Ovary (tissue), 9 donors: ENCODE data around the gene TMEM125. TPM values are rescaled to one million over a fixed set of nuclear protein-coding genes. Genes with fewer than 3 reads are reported as not detected.

Source experiments
- DNase-seq, 5 donors: peaks; one replicate each; pipeline ENCODE4 v3.0.0-alpha.2; 2019 to 2020
- H3K27ac ChIP-seq, 2 donors: fragments of 200-600 bp; one replicate each; pipeline versions ENCODE4 v1.5.1 to v1.8.0; 2019 to 2022
- H3K27me3 ChIP-seq: fragments of 200-600 bp; one replicate; pipeline ENCODE4 v1.8.0; 2022
- H3K36me3 ChIP-seq: fragments of 200-600 bp; sonication (generic); one replicate; pipeline ENCODE4 v1.5.1; 2019
- H3K4me1 ChIP-seq: one replicate; pipeline ENCODE4 v1.8.1; 2013; ENCODE audit warnings: mild to moderate bottlenecking, moderate library complexity; ENCODE audit not compliant: insufficient read depth
- H3K4me3 ChIP-seq: fragments of 200-600 bp; sonication (generic); one replicate; pipeline ENCODE4 v1.5.1; 2017
- H3K9me3 ChIP-seq, 2 donors: fragments of 200-600 bp in 1 of 2; sonication (generic) in 1 of 2; one replicate each; pipeline versions ENCODE4 v1.5.1 to v1.8.1; 2013 to 2019; ENCODE audit warnings: mild to moderate bottlenecking in 1 of 2, moderate library complexity in 1 of 2
- CTCF ChIP-seq, 3 donors: fragments of 450-650 bp in 2 of 3; fragments of 200-600 bp in 1 of 3; IDR thresholded peaks; one replicate each; pipeline versions ENCODE4 v1.5.1 to v1.8.0; 2016 to 2022; ENCODE audit warnings: antibody characterized with exemption in 3 of 3, mild to moderate bottlenecking in 1 of 3
- EP300 ChIP-seq: sonication (generic); formaldehyde crosslinking; IDR thresholded peaks from one replicate; pipeline ENCODE4 v1.6.1; 2017; ENCODE audit warnings: antibody characterized with exemption
- POLR2A ChIP-seq: fragments of 450-650 bp; IDR thresholded peaks from one replicate; pipeline ENCODE4 v1.6.1; 2017; ENCODE audit warnings: antibody characterized with exemption, mild to moderate bottlenecking, moderate library complexity
- WGBS, 3 donors: extraction: QIAGEN DNeasy Blood & Tissue Kit in 1 of 3; methylation state at CpG; one replicate each; pipeline versions ENCODE4 v1.1.5 to v1.1.7; 2013 to 2017; 5-methylcytosine and 5-hydroxymethylcytosine counted together
- intact Hi-C, 4 donors: fragments of 100-400 bp; cut with DNase I; formaldehyde crosslinking; loops; one replicate each; pipeline versions ENCODE4 v1.11.0 to v1.15.1; 2022 to 2023
- polyA plus RNA-seq, 2 donors: library from polyadenylated mRNA; stranded (reverse); fragments of 200-250 nt in 1 of 2; fragments of 350-450 nt in 1 of 2; fragmentation: Illumina TruSeq in 1 of 2; extraction: RNeasy Lipid Tissue Mini Kit (QIAGEN cat#74804) in 1 of 2; gene quantifications; one replicate each; pipeline ENCODE4 v1.2.3, GENCODE V29; 2013 to 2014
- total RNA-seq, 7 donors: library from RNA; depleted of rRNA in 2 of 7; stranded (reverse); fragments of >200 nt in 2 of 7; fragmentation: NEBNext Ultra II Directional in 3 of 7; extraction: Animal tissue kit (Norgen Biotek cat#: 25700) in 3 of 7; gene quantifications; one replicate each; pipeline versions ENCODE4 v1.1.0 to v1.2.4, GENCODE V29; 2016 to 2023
- donor health status: DM: no; HTN: no; CAD: no; lungs with moderate emphysema.
- donor health status: DM: no; HTN: no; CAD: no.
- donor health status: Bipolar disorder and iron deficiency.
- donor health status: DM: yes; HTN: yes; CAD: no.
- donor health status: DM: no; HTN: no; CAD: no.
- donor health status: DM: yes; HTN: yes; CAD: no.

Gene TMEM125
- total and polyA plus RNA-seq, 9 donors = 0.23 to 20.6 (median 1.3) TPM

DNA sequence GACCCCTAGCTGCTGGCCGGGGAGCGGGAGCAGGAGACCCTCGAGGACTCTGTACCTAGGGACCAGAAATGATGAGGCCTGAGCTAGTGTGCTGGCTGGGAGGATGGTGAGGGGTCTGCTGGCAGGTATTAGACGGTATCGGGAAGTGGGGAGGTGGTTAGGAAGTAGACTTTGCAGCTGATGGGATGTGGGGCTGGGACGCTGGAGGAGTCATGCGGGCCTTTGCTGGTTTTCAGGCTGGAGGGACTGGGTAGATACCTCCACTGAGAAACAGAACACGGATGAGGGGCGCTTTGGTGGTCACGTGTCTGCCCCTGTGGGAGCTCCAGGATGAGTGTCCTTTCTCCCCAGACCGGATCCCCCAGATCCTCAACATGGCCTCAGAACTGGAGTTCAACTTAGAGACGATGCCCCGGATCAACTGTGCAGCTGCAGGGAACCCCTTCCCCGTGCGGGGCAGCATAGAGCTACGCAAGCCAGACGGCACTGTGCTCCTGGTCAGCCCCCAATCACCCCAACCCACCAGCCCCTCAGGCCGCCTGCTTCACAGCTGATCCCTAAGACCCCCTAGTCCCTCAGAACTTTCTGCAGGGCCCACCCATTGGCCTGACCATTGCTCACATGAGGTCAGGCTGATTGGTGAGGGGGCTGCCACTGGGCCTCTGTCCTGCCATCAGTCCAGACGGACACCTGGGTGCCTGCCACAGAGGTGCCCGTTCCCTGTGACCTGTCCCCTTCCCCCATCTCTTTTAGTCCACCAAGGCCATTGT lies 39.0 kb downstream of the TMEM125 start:
- WGBS, 3 donors = 88 to 96% (median 91%) methylated on average over 20 of the region's 20 CpGs
- no peak for DNase-seq
- no peaks in the 10 kb centered on the region for H3K36me3 ChIP-seq
- intact Hi-C loops = no loop called here
- no peaks in the 10 kb centered on the region for H3K4me1 ChIP-seq
- no peaks in the 10 kb centered on the region for H3K27me3 ChIP-seq
- TF ChIP-seq CTCF (IDR thresholded peaks at IDR 0.05) = no peak
- TF ChIP-seq EP300 = no peak
- no peak for TF ChIP-seq POLR2A
- H3K4me3 ChIP-seq = no peak overlapping the region
- no peaks in the 10 kb centered on the region for H3K9me3 ChIP-seq
- H3K27ac ChIP-seq = no peak overlapping the region

- intact Hi-C loops = no loop called here
These were observed 39.7 kb downstream of the TMEM125 start for GRCh38 chr1:43309405-43310025.

DNA sequence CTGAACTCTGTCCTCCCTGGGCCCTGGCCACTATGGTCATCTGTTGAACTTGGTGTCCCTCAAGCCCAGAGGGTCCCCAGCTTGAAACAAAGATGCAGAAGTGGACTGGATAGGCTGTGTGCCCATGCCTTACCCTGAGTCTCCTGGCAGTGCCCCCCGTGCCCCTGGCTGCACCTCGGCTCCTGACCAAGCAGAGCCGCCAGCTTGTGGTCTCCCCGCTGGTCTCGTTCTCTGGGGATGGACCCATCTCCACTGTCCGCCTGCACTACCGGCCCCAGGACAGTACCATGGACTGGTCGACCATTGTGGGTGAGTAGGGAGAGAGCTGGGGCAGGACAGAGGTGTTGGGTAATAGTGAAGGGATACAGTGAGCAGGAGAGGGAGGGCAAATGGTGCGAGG lies 41.7 kb downstream of the TMEM125 start:
- Histone ChIP-seq H3K36me3 (no peaks in the 10 kb centered on the region), H3K27me3 (no peaks in the 10 kb centered on the region), H3K4me1 (no peaks in the 10 kb centered on the region), H3K4me3 (no peak overlapping the region), H3K9me3 (no peaks in the 10 kb centered on the region), H3K27ac (no peak overlapping the region)
- intact Hi-C loops = no loop called here
- TF ChIP-seq POLR2A (no peak), EP300 (no peak), CTCF (IDR thresholded peaks at IDR 0.05) (no peak)
- DNase-seq = no peak
- 90 to 94% (median 90%) methylated on average over 9 of the region's 9 CpGs for WGBS, 3 donors

More at GRCh38 chr1:43309405-43310025, 39.7 kb downstream of the TMEM125 start:
- 83 to 87% (median 84%) methylated on average over 13 of the region's 13 CpGs for WGBS, 3 donors
- no peak for DNase-seq
- H3K36me3 ChIP-seq = no peaks in the 10 kb centered on the region
- H3K27me3 ChIP-seq = no peaks in the 10 kb centered on the region
- no peaks in the 10 kb centered on the region for H3K9me3 ChIP-seq
- H3K27ac ChIP-seq = no peak overlapping the region
- TF ChIP-seq POLR2A (no peak), CTCF (IDR thresholded peaks at IDR 0.05) (no peak), EP300 (no peak)
- no peaks in the 10 kb centered on the region for H3K4me1 ChIP-seq
- no peak overlapping the region for H3K4me3 ChIP-seq

DNA sequence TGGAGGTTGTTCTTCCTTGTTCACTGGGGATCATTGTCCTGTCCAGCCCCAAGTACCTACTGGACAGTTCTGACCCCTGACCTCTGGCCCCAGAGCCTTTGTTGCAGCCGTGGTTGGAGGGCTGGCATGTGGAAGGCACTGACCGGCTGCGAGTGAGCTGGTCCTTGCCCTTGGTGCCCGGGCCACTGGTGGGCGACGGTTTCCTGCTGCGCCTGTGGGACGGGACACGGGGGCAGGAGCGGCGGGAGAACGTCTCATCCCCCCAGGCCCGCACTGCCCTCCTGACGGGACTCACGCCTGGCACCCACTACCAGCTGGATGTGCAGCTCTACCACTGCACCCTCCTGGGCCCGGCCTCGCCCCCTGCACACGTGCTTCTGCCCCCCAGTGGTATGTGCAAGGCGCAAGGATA lies 42.4 kb downstream of the TMEM125 start:
- Histone ChIP-seq H3K4me3 (no peak overlapping the region), H3K9me3 (no peaks in the 10 kb centered on the region), H3K4me1 (no peaks in the 10 kb centered on the region), H3K36me3 (no peaks in the 10 kb centered on the region), H3K27me3 (no peaks in the 10 kb centered on the region), H3K27ac (no peak overlapping the region)
- intact Hi-C loops = no loop called here
- 85 to 90% (median 89%) methylated on average over 19 of the region's 19 CpGs for WGBS, 3 donors
- TF ChIP-seq POLR2A (no peak), CTCF (IDR thresholded peaks at IDR 0.05) (no peak), EP300 (no peak)
- DNase-seq = no peak
